Limb (tissue), 2 donors: ENCODE data around the gene ZNF853.
"Not testable (repeated sequence)": the region's sequence is repeated elsewhere in the genome, so short reads cannot be mapped to it uniquely, and the experiment has no call there.

ENCODE experiments used
- DNase-seq, 2 donors: peaks; one replicate each; pipeline ENCODE4 v3.0.0-alpha.2; 2016; ENCODE audit errors: extremely low spot score in 2 of 2

The ZNF853 gene

DNA sequence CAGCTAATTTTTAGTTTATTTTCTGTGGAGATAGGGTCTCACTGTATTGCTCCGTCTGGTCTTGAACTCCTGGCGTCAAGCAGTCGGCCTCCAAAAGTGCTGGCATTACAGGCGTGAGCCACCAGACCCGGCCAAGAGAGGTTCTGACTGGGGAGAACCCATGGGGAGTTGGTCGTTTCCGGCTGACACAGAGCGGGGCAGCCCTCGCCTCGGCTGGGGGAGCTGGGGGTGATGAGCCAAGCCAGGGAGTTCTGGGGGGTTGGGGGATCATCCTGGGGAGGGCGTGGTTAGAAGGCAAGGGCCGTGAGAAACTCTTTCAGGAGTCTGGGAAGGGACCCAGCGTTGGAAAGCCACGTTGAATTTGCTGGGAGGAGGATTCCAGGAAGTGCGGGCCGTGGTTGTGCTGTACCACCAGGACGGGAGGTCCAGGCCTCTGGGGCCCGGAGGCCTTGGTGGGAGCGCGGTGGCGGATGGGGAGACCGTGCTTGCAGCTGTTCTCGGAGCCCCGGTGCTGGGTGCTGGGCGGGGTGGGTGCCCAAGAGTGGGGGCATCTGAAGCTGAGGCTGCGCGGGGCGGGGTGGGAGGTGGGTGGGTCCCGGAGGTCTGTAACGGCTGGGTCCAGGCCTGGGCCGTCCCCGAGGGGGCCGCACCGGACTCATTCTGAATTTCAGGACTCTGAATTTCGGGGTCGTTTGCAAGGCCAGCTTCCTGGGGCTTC, 8.4 kb upstream of the ZNF853 start:
- no peak for DNase-seq

DNA sequence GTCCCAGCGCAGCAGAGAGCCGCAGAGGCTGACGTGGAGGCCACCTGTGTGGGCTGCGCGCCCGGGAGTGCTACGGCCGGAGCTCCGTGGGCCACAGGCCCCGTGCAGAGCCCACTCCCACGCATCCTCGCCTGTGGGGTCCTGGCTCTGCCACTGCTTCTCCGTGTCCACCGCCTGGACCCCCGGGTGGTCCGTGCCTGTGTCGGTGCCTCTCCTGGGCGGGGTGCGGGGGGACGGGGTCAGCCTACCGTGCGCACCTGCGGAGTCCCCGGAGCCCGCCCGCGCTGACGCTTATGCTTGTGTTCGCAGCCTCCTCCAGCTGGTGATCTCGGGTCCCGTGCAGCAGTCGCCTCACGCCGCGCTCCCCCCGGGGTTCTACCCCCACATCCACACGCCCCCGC, 7.8 kb upstream of the ZNF853 start:
- DNase-seq, result no peak

DNA sequence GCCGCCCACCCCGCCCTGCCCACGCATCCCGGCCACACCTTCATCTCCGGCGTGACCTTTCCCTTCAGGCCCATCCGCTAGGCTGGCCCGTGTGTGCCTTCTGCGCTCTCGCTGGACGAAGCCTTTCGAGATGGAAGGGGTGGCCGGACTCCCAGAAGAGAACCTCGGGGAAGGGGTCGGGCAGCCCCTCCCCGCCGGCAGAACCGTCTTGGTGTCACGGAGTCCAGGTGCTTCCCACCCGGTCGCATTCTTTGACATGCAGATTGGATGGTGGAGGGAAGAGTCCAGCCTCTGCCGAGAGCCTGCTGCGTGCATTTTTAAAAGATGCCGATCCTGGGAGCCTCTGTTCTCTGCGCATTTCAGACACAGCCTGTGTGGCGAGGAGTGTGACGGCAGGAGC, 7.3 kb upstream of the ZNF853 start:
- no peak for DNase-seq

DNA sequence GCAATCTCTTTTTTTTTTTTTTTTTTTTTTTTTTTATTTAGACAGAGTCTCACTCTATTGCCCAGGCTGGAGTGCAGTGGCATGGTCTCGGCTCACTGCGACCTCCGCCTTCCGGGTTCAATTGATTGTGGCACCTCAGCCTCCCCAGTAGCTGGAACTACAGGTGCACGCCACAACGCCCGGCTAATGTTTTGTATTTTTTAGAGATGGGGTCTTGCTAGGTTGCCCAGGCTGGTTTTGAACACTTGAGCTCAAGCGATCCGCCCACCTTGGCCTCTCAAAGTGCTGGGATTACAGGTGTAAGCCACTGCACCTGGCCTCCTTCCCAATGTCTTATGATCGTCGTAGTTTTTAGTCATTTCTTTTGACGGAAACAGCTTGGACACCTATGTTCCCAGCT, 6.6 kb upstream of the ZNF853 start:
- DNase-seq, result no peak

DNA sequence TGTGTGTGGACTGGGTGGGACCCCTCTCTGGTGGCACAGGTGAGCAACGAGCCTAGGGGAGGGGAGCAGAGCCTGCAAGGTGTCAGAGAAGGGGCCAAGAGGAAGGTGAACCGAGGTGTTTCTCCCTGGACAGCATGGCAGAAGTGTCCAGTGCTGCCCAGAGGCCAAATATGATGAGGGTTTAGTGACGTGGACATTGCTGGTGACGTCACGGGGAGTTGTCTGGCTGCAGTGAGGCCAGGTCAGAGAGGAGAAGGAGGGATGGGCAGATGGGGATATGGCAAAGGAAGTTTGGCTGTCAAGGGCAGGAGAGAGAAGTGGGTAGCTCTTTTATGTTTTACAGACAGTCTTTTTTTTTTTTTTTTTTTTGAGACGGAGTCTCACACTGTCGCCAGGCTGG, 2.6 kb upstream of the ZNF853 start:
- DNase-seq, result no peak

DNA sequence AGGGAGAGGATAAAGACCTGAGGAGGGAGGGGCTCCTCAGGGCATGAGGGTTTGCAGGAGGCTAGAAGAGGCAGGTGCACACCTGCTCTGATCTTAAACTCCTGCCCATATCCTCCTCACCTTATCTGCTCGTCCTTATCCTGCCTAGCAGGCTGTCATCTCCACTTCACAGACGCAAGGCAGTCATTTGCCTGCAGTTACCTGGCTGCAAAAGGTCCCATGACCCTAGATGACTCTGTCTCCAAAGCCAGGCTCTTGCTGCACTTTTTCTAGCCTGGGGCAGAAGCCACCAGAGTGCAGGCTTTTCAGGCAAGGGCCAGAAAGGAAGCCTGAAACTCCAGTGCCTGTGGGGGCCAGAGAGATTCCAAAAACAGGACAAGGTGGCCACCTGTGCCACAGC, 1.7 kb upstream of the ZNF853 start:
- no peak for DNase-seq

DNA sequence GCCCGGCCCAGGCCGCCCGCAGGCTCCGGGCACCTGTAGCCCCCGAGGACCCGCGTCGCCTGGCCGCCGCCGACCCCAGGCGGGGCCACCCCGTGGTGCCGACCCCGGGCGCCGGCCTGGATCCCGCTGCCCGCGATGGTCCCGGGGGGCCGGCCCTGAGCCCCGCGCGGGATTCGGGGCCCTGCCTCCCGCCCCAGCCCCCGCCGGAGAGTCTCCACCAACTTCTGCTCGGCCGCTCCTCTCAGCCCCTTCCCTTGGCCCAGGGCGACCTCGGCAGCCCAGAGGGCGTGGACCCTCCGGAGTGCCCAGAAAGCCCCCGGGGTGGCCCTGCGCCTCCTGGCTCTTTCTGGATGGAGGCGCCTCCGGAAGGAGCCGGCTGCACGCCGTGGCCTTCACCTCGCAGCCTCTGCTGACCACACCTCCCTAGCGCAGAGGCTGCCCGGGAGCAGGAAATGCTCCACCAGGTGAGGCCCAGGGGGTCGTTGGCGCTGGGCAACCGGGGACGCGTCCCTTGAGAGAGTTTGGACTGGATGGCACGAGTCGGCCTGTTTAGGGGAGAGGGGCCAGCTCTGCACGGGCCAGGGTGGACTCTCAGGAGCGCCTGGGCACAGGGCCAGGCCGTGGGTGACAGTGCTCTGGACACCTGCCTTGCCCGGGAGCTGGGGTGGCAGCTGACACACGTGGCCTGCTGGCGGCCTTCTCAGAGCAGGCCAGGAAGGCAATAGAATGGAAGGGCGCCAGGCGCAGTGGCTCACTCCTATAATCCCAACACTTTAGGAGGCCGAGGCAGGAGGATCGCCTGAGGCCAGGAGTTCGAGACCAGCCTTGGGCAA, 529 bp downstream of the ZNF853 start:
- DNase-seq, result peak in 1 of 2 donors; percentile 49

DNA sequence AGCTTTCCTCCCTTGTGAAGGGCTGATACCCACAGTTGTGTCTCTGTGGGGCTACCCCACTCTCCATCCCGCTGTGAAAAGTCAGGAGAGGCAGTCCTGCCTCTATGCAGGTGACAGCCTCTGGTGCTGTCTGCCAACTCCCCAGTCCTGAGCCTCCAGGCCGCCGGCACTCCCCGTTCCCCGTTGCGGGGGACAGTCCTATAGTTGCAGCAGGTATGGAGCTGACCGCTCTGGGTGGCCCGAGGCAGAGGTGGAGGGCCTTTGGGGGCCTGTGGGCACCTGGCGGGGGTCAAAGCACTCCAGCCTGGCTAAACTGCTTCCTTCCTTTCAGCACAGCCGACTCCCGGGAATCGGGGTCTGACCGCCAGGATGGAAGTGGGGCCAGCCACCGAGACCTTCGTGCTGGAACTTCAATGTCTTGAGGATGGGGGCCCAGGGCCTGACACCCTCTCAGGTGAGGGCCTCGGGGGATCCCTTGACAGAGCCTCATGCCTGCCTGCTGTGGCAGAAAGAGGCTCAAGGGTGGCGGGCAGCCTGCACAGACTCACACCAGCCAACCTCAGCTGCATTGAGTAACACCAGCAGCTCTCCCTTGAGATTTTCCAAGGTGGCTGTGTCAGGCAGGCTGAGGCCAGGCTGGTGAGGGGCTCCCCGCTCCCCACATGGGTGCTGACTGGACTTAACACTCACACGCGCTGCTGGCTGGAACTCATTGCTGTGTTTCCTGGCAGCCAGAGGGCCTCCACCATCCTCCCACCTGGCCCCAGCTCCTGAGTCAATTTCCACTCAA, 1.6 kb downstream of the ZNF853 start:
- no peak for DNase-seq

DNA sequence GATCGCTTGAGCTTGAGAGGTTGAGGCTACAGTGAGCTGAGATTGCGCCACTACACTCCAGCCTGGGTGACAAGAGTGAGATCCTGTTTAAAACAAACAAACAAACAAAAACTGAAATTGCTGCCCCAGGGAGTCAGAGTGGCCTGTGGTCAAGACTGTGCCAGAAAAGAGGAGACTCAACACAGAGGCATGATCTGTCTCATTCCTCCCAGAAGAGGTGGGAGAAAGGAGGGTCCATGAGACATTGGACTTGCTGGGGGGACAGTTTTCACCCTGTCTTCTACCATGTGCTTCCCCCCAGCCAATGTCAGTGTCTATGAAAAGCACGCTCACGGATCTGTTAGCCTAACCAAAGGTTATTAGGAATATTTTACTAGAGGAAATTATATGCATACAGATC, 3.2 kb downstream of the ZNF853 start:
- no peak for DNase-seq

DNA sequence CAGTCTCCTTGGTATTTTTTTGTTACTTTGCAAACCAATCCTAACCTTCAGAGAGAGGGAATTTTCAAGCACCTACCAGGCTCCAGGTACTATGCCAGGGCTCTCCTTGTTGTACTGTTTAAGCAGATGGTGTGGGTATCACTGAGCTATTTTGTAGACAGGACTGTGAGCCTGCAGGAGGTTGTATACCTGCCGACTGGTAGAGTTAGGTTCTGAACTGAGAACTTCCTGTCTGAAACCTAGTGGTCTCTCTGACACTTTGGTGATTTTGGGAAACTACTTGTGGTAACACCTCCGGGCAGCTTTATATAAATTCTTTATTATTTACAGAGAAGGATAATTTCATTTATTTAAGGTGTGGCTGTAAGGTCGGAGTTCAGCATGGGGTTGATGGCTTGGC, 4.6 kb downstream of the ZNF853 start:
- no peak for DNase-seq

DNA sequence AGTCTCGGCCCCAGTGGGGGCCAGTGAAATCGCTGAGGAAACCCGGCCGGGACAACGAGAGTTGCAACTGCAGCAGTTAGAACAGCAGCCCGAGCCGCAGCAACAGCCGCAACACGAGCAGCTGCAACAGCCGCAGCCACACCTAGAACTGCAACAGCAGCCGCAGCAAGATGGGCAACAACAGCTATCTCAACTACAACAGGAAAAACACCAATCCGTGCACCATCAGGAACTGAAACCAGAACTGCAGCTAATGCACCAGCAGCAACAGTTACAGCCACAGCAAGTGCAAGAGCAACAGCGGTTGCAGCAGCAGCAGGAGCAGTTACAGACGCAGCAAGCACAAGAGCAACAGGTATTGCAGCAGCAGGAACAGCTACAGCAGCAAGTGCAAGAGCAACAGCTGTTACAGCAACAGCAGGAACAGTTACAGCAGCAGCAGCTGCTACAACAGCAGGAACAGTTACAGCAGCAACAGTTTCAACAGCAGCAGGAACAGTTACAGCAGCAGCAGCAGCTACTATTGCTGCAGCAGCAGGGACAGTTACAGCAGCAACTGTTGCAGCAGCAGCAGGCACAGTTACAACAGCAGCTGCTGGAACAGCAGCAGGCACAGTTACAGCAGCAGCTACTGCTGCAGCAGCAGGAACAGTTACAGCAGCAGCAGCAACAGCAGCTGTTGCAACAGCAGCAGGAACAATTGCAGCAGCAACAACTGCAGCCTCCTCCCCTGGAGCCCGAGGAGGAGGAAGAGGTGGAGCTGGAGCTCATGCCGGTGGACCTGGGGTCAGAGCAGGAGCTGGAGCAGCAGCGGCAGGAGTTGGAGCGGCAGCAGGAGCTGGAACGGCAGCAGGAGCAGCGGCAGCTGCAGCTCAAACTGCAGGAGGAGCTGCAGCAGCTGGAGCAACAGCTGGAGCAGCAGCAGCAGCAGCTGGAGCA, 6.1 kb downstream of the ZNF853 start:
- DNase-seq, result no peak

DNA sequence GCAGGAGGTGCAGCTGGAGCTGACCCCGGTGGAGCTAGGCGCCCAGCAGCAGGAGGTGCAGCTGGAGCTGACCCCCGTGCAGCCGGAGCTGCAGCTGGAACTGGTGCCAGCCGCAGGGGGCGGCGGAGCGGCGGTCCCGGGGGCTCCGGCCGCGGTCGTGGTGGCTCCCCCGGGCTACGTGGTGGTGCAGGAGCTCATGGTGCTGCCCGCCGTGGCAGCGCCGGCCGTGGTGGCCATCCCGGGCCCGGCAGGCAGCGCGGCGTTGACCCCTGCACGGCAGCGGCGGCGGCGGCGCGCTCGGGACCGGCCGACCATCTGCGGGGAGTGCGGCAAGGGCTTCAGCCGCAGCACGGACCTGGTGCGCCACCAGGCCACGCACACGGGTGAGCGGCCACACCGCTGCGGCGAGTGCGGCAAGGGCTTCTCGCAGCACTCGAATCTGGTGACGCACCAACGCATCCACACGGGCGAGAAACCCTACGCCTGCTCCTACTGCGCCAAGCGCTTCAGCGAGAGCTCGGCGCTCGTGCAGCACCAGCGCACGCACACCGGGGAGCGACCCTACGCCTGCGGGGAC, 6.8 kb downstream of the ZNF853 start:
- no peak for DNase-seq

DNA sequence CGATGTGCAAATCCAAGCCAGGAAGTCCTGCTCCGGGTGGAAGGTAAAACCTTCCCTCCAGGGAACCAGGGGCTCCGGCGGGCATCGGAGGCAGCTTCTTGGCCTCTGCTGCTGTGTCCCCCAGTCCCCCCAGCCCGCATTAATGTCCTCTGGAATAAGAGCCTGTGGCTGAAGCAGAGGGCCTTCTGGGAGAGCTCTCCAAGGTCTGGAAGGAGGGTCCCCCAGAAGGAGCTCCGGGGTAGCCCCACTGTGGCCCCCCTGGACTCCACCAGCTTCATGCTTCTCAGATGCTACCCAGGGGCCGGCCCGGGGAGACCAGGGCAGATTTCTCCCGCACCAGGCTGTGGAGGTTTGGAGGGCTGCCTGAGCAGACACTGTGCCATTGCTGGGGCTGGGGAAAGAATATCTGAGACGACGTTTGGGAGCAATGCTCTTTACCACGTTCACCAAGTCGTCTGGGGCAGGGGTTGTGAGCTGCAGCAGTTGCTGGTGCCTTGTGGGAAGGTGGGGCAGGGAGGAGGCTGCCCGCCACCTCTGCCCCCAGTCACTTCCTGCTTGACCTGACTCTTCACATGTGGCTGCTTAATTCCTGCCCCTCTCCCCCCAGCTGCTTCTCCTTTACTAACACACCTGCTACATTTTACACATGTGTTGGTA, 8.3 kb downstream of the ZNF853 start:
- no peak for DNase-seq

DNA sequence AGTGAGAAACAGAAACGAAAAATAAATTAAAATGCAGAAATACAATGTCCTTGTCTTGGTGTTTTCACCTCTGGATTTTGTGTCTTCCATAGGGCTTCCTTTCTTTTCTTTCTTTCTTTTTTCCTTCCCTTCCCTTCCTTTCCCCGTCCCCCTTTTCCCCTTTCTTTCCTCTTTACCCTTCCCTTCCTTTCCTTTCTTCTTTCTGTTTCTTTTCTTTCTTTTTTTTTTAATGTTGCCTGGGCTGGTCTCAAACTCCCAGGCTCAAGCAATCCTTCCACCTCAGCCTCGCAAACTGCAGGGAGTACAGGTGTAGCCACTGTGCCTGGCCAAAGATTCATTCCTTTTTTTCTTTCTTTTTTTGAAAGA, 8.8 kb downstream of the ZNF853 start:
- DNase-seq, result no peak

DNA sequence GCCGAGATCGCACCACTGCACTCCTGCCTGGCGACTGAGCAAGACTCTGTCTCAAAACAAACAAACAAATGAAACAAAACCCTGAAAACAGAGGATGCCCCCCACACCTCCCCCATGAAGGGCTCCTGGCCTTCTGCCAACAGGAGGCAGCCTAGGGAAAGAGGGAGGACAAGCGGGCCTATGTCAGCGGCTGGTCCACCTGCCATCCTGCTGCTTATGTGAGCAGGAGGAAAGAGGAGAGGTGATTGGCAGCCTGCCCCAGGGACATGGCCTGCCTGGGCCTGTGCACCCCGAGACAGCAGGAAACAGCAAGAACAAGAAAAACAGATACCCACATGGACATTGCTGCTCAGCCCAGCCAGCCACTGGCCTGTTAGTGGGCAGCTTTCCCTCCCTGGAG, 12.6 kb downstream of the ZNF853 start:
- DNase-seq, result no peak

DNA sequence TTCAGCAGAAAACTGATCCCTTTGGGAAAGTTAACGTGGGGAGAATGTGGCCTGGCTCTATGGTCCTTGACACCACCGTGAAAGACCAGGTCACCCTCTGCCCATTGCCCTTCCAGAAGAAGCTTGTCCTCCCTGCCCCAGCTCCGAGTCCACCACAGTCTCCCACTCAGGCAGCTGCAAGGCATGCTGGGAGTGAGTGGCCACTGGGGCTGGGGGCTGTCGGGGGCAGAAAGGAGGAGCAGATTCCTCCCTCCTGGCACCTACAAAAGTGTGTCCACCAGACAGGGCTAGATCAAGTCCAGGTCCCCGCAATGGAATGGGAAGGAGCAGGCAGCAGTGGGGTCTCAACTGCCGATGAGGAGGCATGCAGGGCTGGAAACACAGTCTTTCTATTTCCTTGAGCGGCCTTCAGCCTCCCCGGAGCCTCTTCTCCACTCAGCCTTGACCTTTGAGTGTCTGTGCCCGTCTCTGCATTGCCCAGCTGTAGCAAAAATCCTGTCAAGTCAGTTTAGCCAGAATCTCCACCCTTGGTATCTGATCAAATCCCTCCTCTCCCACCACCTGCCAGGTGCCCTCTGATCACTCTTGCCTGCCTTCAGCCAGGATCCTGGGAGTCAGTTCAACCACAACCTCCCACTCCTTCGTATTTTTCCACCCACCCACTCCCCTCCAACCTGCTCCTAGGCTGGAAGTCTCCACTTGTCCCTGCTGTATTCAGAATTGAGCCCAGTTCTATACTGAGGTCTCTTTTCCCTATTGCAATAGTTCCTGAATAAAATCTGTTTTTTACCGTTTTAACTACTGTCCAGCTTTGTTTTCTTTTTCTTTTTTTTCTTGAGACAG, 14.8 kb downstream of the ZNF853 start:
- DNase-seq, result no peak

DNA sequence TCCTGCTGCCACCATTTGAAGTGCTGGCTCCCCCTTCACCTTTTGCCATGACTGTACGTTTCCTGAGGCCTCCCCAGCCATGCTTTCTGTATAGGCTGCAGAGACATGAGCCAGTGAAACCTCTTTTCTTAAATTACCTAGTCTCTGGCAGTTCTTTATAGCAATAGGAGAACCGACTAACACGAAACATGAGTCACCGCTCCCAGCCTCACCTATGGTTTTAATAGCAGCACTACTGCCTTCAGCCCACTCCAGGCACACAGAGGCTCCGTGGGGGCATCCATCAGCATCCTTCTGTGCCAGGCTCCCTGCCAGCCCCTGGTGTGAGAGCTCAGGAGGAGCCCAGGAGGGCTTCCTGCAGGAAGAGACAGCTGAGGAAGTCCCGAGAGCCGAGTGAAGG, 16.2 kb downstream of the ZNF853 start:
- no peak for DNase-seq

DNA sequence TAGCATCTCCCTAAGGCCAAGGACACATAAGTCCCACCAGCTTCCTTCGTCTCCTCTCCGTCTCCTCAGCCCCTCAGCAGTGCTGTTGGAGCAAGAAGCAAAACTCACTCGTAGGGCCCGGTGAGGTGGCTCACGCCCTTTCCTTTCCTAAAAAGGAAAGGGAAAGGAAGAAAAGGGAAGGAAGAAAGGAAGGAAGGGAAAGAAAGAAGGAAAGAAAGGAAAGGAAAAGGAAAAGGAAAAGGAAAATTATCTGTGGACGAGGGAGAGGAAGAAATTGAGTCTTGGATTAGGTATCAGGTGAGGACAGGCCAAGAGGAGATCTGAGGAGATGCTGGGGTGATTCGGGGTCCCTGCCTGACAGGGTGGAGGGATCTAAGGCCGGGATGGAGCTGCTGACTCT, 18.6 kb downstream of the ZNF853 start:
- no peak for DNase-seq

DNA sequence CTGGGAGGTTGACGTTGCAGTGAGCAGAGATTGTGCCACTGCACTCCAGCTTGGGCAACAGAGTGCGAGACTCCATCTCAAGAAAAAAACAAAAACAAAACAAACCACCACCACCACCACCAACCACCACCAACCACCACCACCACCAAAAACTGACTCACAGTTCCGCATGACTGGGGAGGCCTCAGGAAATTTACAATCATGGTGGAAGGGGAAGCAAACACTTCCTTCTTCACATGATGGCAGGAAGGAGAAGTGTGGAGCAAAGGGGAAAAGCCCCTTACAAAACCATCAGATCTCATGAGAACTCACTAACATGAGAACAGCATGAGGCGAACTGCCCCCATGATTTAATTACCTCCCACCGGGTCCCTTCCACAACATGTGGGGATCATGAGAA, 19.6 kb downstream of the ZNF853 start:
- DNase-seq, result not testable (repeated sequence)
